Stimulated activated CD4-positive, alpha-beta T cell treated with anti-CD3 and anti-CD28 coated beads, Interleukin-4, amount 100 ng/mL, for 1 hour (primary cell): ENCODE measurements around the gene BRAT1.
A peak's percentile ranks its signal among the peaks of the same experiment; 100 is the strongest.

Experiments used
- DNase-seq: peaks from one replicate; pipeline ENCODE4 v3.0.0-alpha.2; 2020

Gene BRAT1

DNA sequence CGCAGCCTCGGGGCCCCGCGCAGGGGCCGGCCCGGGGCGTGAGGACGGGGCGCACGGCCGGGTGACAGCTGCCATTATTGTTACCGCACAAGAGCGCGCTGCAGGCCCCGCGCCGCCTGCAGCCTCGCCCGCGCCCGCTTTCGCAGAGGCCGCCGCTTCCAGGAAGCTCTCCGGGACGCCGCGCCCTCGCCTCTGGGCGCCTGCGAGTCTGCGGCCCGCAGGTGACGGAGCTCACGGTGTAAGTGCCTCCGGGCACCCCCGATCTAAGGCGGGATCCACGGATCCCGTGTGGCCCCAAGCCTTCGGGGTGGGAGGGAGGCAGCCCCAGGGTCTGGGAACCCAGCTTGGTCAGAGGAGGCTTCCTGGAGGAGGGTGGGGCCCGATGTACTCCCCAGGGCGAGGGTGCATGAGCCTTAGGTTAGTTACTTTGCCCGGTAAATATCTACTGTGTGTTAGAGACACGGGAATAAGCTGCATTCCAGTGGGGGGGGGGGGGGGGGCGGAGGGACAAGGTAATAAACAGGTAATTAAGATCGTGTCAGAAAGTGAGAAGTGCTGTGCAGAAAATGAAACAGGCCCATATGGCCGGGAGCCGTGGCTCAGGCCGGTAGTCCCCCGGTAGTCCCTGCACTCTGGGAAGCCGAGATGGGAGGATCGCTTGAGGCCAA, 4.1 kb upstream of the BRAT1 start:
- DNase-seq = peak; percentile 41

DNA sequence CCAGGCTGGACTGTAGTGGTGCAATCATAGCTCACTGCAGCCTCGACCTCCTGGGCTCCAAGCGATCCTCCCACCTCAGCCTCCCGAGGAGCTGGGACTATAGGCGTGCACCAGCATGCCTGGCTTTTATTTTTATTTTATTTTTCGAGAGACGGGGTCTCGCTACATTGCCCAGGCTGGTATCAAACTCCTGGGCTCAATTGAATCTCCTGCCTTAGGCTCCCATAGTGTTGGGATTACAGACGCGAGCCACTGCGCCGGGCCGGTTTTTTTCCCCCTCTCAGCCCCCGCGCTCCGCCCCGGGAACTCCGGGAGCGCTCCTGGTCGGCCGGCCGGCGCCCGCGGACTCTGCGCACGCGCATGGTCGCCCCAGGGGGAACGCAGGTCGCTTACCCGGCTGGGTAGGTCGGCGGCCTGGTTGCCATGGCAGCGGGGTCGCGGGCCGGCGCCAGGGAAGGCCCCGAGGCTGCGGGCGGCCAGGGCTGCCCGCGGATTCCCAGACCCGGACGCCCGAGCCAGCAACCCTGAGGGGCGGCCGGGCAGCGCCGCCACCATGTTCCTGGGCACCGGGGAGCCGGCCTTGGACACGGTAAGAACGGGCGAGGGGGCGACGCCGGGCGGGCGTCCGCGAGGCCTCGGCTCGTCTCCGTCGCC, 3.4 kb upstream of the BRAT1 start, which contains the start of gene IQCE:
Gene IQCE, plus strand, starts transcription at position 351 of the 654 bp plus-strand sequence. Its CDS starts 203 bp downstream, at position 554.
- DNase-seq = peak; percentile 92

DNA sequence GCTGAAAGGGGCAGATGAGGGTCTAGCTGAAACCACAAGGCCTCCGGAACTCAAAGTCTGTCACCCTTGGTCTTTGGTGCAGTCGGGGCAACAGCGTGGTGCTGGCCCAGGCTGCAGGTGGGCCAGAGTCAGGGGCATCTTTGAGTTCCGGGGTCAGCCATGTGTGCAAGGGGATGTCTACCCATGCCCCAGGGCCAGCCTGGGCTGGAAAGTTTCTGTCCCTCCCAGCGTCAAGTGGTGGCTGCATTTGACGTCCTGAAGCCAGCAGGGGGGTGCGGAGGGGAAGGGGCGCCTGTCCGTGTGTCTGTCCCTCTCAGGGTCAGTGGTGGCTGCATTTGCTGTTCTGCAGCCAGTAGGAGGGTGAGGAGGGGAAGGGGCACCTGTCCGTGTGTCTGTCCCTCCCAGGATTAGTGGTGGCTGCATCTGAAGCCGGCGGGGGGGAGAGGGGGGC, 638 bp downstream of the BRAT1 start:
- DNase-seq = no peak

DNA sequence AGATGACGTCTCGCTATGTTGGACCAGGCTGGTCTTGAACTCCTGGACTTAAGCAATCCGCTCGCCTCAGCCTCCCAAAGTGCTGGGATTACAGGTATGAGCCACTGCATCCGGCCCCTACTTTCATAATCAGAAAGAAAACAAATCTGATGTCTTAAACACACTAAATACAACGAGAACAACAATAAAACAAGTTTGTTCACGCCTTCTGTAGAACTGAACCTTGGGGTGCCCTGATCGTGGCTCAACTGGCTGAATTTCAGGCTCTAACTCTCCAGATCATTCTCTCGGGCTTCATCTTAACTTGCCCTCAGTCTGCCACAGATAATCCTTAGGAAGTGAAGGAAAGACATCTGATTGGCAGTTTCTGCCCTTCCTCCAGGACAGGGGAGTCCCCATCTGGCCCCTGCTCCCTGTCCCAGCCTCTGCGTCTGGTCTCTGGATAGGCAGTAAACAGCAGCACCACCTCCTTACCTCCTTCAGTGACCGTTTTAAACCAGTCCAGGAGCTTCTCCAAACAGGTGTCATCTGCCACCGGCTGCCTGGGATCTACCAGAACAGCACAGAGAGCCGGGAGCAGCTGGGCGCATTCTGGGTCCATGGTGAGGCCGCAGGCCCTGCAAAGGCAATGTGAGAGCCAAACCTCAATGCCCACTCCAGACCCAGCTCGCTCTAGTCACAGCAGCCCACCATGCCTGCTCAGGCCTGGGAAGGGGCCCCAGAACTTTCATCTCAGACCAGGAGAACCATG, 1.3 kb downstream of the BRAT1 start:
- DNase-seq = no peak

DNA sequence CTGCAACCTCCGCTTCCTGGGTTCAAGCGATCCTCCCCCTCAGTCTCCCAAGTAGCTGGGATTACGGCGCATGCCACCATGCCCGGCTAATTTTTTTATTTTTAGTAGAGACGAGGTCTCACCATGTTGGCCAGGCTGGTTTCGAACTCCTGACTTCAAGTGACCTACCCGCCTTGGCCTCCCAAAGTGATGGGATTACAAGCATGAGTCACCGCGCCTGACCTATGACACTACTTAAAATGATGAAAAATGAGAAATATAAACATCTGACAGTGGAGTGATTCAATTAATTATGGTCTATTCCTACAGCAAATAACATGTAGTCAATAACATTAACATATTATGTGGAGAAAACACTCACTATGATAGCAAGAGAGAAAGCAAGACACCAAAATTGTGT, 2.2 kb downstream of the BRAT1 start:
- no peak for DNase-seq

DNA sequence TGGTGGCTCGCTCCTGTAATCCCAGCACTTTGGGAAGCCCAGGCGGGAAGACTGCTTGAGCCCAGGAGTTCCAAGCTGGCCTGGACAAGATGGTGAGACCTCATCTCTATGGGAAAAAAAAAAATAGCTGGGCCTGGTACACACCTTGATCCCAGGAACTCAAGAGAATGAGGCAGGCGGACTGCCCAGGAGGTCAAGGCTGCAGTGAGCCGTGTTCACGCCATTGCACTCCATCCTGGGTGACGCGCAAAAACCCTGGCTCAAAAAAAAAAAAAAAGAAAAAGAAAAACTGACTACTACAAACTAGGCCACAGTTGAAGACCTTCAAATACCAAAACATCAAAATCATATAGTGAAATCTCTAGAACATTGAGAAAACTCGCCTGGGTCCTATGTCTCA, 3.9 kb downstream of the BRAT1 start:
- no peak for DNase-seq

DNA sequence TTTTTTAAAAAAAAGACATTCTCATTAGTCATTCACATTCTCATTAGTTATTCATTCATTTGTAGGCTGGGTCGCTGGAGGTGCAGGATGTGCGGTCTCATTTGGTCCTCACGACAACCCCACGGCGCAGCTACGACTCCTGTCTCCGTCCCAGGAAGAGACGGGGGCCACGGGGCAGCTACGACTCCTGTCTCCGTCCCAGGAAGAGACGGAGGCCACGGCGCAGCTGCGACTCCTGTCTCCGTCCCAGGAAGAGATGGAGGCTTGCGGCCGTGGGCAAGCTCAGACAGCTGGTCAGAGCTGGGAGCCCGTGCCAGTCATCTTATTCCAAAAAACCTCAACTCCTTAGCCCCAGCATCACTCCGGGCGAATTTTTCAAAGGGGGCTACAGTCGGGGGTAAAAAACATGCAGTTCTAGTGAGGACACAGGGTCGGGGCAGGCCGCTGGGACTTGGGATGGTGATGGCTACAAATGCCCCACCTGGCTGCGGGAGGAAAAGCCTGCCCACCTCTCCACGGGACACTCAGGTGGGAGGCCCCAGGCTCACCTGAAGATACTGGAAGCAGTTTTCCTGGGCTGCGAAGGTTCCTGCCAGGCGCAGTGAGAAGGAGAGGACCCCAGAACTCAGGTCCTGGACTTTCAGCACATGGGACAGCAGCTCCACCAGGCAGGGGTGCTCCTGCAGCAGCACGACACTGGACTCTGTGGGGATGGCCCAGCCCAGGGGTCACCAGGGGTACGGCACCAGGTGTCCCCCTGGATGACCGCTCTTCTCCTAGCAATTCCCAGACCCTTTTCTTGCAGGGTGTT, 8.3 kb downstream of the BRAT1 start:
- no peak for DNase-seq

DNA sequence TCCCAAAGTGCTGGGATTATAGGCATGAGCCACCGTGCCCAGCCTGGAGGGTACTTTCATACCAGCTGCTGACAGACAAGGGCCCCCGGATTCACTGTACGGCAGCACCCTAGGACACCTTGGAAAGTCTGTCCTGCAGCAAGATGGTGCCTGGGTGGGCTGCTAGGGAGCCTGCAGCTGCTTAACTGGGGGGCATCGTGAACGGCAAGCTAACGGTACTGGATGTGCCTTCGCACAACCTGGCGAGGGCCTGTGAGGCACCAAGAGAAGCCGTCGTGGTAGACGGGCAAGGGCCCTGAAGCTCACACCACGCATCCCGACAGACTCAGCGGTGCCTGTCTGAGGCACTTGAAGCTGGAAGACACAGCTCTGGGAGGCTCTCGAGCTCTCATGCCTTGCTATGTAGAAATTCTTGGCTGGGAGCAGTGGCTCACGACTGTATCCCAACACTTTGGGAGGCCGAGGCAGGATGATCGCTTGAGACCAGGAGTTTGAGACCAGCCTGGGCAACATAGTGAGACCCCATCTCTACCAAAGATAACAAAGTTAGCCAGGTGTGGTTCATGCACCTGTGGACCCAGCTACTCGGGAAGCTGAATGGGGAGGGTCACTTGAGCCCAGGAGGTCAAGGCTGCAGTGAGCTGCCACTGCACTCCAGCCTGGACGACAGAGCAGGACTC, 9.4 kb downstream of the BRAT1 start:
- DNase-seq = no peak

DNA sequence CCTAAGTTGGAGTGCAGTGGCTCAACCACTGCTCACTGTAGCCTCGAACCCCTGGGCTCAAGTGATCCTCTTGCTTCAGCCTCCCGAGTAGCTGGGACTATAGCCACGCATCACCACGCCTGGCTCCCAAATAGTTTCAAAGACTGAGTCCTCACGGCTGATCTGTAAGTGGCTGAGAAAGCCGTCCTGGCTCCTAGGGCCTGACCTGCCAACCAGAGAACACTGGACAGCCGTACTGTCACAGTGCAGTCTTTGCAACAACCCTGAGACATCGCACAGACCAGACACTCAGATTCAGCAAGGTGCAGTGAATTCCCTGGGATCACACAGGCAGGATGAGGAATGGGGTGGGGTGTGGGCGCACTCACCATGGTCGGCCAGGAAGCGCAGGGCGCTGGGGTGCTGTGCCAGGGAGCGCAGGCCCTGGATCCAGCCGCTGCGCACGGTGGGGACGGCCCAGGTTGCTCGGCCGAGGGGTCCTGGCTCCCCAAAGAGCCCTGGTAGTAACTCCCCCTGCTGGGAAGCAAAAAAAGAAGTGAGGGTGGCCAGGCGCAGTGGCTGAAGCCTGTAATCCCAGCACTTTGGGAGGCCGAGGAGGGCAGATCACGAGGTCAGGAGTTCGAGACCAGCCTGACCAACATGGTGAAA, 10.7 kb downstream of the BRAT1 start:
- no peak for DNase-seq

DNA sequence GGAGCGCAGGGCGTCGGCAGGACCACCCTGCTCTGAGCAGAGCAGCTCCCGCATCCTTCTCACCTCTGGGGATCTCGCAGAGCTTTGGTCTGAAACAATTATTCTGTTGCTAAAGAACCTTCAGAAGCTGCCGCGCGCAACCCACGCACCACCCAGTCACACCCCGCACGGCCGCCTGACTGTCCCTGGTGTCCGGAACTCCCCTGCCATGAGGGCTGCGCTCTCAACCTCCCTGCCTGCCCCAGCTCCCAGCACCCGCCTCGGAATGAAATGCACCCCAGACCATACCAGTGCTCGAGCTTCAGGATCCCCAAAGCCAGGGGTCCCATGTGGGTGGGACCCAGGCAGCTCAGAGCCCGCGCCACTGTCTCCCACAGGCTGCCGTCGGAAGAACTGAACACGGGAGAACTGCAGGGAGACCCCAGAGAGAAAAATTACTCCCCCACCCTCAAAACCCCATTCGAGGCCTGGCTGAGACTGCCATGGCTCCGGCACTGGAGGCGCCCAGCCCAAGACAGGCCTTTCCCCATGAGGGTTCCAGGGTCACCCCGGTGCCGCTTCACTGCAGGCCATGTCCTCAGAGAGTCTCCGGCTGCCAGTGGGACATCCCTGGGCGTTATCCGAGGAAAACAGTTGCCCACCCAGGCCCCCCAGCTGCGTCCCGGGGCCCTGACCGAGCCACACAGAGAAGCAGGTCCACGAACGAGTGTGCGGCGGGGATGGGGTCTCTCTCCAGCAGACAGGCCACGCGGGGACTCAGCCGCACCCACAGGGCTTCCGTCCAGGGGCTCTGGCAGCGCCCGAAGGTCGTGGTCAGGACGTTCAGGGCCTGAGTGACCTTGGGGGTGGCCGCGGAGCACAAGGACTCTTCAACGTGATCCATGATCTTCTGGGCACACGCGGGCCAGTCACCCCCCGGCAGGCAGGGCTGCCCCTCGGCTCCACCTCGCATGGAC, 12.1 kb downstream of the BRAT1 start:
- DNase-seq = no peak

DNA sequence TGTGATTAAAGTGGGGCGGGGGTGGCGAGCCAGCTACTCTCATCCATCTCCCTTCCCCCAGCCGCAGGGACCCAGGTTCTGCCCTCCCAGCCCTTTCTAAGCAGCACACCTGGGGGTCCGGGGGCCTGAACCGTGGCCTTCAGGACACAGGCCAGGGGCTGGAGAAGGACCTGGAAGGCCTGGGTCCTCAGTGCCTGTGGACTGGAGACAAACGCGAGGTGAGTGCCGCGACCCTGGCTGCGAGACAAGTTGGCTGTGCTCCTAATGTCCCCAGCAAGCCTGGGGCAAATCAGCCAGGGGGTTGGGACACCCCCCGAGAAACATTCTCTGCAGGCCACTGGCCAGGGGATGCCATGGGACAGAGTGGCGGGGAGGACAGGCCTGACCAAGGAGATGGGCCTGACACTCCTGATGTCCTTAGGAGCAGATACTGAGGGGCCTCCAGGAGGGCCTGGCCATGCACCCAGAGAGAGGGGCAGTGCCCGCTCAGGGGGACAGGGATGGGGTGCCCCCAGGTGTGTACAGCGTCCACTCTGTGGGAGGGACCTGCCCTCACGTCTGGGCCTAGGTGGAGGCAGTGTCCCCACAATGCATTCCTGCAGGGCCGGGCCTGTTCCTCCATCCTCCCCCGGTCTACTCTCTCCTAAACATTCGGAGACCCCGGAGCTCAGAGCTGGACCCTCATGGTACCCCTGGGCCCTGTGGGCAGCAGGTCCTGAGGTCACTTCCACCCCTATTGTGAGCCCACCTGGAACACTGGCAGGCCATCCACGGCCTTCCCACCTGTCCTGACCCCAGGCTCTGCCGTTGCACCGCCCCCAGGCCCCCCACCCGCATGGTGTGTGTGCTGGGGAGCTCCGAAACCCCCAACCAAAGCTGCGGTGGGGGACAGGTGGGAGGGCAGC, 13.1 kb downstream of the BRAT1 start:
- no peak for DNase-seq

DNA sequence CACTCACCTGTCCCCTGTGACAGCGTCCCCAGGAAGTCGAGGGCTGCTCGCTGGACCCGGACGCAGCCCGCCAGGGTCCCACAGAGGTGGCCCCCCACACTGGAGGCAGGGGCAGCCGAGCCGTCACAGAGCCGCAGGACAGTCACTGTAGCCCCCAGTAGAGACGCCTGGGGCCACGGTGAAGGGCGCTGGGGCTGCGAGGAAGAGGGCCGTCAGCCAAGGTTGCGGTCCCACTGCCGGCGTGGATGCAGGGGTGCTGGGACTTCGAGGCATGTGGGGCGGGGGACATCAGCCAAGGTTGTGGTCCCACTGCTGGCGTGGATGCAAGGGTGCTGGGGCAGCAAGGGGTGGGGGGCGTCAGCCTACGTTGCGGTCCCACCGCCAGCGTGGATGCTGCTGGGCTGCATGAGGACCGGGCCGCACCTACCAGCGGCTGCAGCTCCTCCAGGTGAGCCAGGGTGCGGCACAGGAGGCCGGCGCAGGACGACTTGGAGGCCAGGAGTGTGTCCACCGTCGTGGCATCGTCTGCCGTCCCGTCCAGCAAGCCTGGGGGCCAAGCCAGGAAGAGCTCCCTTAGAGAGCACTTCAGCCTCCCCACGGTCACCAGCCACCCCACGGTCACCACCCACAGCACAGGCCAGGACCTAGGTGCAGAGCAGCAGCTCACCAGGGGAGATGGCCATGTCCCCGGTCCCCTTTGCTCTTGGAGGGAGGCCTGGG, 13.9 kb downstream of the BRAT1 start:
- DNase-seq = no peak

DNA sequence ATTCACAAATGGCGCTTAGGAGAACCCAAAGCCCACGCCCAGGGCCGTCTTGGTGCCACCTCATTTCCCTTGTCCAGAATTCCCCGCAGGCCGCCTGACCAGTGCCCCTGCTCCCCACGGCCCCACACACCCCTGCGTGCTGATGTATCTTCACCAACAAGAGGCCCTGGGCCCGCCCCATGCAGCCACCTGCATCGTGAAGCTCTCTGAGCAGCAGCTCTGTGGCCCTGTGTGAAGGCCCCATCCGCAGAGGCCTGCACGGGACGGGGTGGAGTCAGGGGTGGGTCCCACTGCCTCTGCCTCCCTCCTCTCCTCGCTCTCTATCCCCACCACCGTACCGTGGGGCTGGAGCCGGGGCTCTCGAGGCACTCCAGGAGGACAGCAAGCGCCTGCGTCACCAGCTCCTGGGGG, 14.7 kb downstream of the BRAT1 start:
- no peak for DNase-seq

DNA sequence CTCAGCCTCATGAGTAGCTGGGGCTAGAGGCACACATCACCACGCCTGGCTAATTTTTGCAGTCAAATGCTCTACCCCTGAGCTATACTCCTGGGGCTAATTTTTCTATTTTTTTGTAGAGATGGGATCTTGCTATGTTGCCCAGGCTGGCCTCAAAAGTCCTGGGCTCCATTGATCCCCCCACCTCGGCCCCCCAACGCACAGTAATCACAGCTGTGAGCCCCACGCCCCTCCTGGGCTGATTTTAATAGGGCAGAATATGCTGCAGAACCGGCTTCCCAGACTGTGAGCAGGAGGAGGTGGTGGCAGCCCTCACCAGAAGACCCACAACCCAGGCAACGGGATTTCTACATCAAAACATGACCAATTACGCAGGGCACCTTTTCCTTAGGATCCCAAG, 15.2 kb downstream of the BRAT1 start:
- no peak for DNase-seq

DNA sequence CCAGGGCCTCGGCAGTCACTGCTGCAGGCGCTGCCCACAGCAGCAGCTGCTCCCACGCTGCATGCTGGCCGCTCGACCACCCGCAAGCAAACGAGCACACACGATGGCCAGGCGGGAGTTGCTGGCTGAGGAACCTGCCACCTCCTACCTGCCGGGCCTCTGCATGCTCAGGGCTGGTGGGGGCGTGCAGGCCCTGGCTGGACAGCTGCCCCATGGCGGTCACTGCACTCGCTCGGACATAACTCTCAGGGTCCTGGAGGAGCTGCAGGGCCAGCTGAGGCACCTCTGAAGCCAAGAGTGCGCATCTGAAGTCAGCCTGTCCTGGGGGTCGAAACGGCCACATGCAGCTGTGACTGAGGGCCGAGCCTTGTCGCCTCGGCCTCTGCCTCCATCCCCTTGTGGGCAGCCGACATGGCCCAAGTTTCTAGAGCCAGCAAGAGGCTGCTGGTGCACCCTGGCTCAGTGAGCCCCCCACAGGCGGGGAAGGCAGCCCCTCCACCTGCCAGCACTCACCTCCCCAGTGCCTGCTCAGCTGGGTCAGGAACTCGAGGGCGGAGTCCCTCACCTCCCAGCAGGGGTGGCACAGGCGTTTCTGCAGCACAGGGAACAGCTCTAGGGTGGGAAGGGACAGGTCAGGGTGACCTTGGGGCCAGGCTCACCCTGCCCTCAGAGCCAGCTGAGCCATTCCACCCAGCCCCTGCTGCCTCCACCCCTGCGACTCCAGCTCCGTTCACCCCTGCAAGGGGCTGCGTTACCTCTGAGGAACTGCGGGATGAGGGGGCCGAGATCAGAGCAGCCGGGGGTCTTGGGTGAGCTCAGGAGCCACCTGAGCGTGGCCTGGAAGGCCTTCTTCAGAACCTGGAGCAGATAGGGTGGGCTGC, 16.1 kb downstream of the BRAT1 start:
- no peak for DNase-seq

DNA sequence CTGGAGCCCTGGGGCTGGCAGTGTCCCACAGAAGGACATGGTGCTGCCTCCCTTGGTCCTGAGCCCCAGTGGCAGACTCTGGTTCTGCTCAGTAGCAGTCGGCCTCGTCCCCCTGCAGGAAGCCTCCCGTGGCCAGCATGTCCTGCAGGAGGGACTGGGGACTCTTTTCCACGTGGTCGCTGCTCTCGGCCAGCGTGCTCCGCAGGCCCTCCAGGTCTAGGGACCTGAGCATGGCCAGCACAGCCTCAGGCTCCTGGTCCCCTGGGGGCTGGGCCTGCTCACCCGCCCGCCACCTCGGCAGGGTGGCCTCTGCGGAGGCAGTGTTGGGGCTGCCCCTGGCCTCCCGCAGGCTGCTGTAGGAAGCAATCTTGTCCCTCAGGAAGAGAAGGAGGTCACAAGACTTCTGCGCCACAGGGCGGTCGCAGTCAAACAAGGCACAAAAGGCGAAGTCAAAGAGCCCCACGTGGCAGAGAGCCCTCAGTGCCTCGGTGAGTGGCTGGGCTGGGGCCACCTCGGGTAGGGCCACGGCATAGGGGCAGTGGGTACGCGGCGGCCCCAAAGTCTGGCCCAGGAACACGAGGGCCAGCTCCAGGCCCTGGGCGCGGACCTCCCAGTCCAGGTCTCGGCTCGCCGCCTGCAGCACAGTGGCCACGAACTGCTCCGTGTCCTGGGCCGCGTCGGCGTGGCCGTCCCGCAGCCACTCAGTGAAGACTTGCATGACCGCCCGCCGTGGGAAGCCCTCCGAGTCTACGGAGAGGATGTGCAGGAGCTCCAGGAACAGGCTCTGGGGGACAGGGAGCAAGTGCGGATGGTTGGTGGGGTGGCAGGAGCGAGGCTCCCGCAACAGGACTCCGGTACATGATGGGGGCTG, 17.1 kb downstream of the BRAT1 start:
- DNase-seq = no peak
